HepG2 (cell line): ENCODE data around the gene HDGF. TPM values are rescaled to one million over a fixed set of nuclear protein-coding genes. Genes with fewer than 3 reads are reported as not detected.

ENCODE experiments used
- CREBL2 ChIP-seq: sonication (generic); formaldehyde crosslinking; IDR thresholded peaks from 2 replicates; pipeline ENCODE4 v1.8.1; 2023; ENCODE audit warnings: missing genetic modification reagents, mild to moderate bottlenecking, borderline replicate concordance
- DMTF1 ChIP-seq: sonication (generic); formaldehyde crosslinking; IDR thresholded peaks from 2 replicates; pipeline ENCODE4 v1.4.0; 2020; ENCODE audit warnings: mild to moderate bottlenecking, missing genetic modification reagents
- EED ChIP-seq: sonication (generic); formaldehyde crosslinking; IDR thresholded peaks from 2 replicates; pipeline ENCODE4 v1.5.0; 2020; ENCODE audit warnings: mild to moderate bottlenecking, missing genetic modification reagents
- IKZF1 ChIP-seq: fragments of 450-650 bp; IDR thresholded peaks from 2 replicates; pipeline ENCODE4 v1.7.1; 2016
- IRF9 ChIP-seq: sonication (generic); formaldehyde crosslinking; IDR thresholded peaks from 2 replicates; pipeline ENCODE4 v1.8.0; 2022; ENCODE audit warnings: missing genetic modification reagents, mild to moderate bottlenecking, borderline replicate concordance
- JUNB ChIP-seq: sonication (generic); formaldehyde crosslinking; IDR thresholded peaks from 2 replicates; pipeline ENCODE4 v1.8.0; 2022; ENCODE audit warnings: missing genetic modification reagents, mild to moderate bottlenecking, borderline replicate concordance
- MED1 ChIP-seq: sonication (generic); formaldehyde crosslinking; IDR thresholded peaks from 2 replicates; pipeline ENCODE4 v1.4.0; 2020; ENCODE audit warnings: missing genetic modification reagents
- REPIN1 ChIP-seq: sonication (generic); formaldehyde crosslinking; IDR thresholded peaks from 2 replicates; pipeline ENCODE4 v1.8.0; 2022; ENCODE audit warnings: missing genetic modification reagents, low read depth, mild to moderate bottlenecking, borderline replicate concordance
- SRSF1 ChIP-seq: fragments of 200-400 bp; formaldehyde crosslinking; optimal IDR thresholded peaks from 2 replicates; pipeline ENCODE3; 2017; ENCODE audit warnings: mild to moderate bottlenecking, low read depth, low read length, moderate library complexity
- WIZ ChIP-seq: sonication (generic); formaldehyde crosslinking; IDR thresholded peaks from 2 replicates; pipeline ENCODE4 v1.5.1; 2020; ENCODE audit warnings: mild to moderate bottlenecking, missing genetic modification reagents
- XRCC5 ChIP-seq: fragments of 200-400 bp; formaldehyde crosslinking; optimal IDR thresholded peaks from 2 replicates; pipeline ENCODE3; 2017; ENCODE audit warnings: mild to moderate bottlenecking, low read length
- ZBTB10 ChIP-seq: sonication (generic); formaldehyde crosslinking; IDR thresholded peaks from 2 replicates; pipeline ENCODE4 v1.4.0; 2020; ENCODE audit warnings: missing genetic modification reagents, borderline replicate concordance
- ZBTB34 ChIP-seq: sonication (generic); formaldehyde crosslinking; IDR thresholded peaks from 2 replicates; pipeline ENCODE4 v1.8.0; 2022; ENCODE audit warnings: mild to moderate bottlenecking, missing genetic modification reagents
- ZFP36 ChIP-seq: fragments of 150-350 bp; IDR thresholded peaks from 2 replicates; pipeline ENCODE4 v1.6.1; 2018; ENCODE audit warnings: borderline replicate concordance, low read length, low read depth; ENCODE audit not compliant: partially characterized antibody
- ZFP36L1 ChIP-seq: sonication (generic); formaldehyde crosslinking; IDR thresholded peaks from 2 replicates; pipeline ENCODE4 v1.8.0; 2022; ENCODE audit warnings: mild to moderate bottlenecking, missing genetic modification reagents, moderate library complexity
- ZFYVE20 ChIP-seq: sonication (generic); formaldehyde crosslinking; IDR thresholded peaks from 2 replicates; pipeline ENCODE4 v1.8.0; 2023; ENCODE audit warnings: low read depth, mild to moderate bottlenecking, moderate library complexity, missing genetic modification reagents, borderline replicate concordance
- ZNF292 ChIP-seq: sonication (generic); formaldehyde crosslinking; IDR thresholded peaks from 2 replicates; pipeline ENCODE4 v1.8.1; 2022; ENCODE audit warnings: mild to moderate bottlenecking, low read depth, missing genetic modification reagents, borderline replicate concordance
- ZNF430 ChIP-seq: sonication (generic); formaldehyde crosslinking; IDR thresholded peaks from 2 replicates; pipeline ENCODE4 v1.9.0; 2021; ENCODE audit warnings: mild to moderate bottlenecking, missing genetic modification reagents
- ZNF710 ChIP-seq: sonication (generic); formaldehyde crosslinking; IDR thresholded peaks from 2 replicates; pipeline ENCODE4 v1.5.0; 2020; ENCODE audit warnings: mild to moderate bottlenecking, missing genetic modification reagents, borderline replicate concordance
- polyA plus RNA-seq, 8 experiments: library from polyadenylated mRNA; depleted of rRNA in 3 of 8; stranded (reverse) in 7 of 8; unstranded in 1 of 8; fragments of >200 nt; fragmentation: Illumina TruSeq in 4 of 8; extraction: Trizol in 4 of 8; gene quantifications; 2 replicates each; pipeline versions ENCODE4 v1.2.1 to v1.2.3, GENCODE V29; 2011 to 2016; ENCODE audit warnings: low read depth in 4 of 8, missing spikeins in 1 of 8, mixed read lengths in 1 of 8; ENCODE audit not compliant: insufficient read depth in 1 of 8
- total RNA-seq, 5 experiments: library from RNA; depleted of rRNA; stranded (reverse); fragments of >200 nt; fragmentation: Illumina TruSeq; extraction: Trizol; gene quantifications; 2 replicates each; pipeline ENCODE4 v1.2.3, GENCODE V29; 2016; ENCODE audit warnings: low read depth in 1 of 5

Gene HDGF
- total and polyA plus RNA-seq, 2 of the 13 experiments (the other 11 are each of a cell fraction or from before 2014, with no cell fraction given) = 156 to 196 TPM

- no peak for TF ChIP-seq DMTF1 (CRISPR knock-in tag)
- TF ChIP-seq JUNB (CRISPR knock-in tag) = no peak
- peak; percentile 89 for TF ChIP-seq SRSF1
- TF ChIP-seq CREBL2 (CRISPR knock-in tag) = no peak
- TF ChIP-seq ZBTB34 (CRISPR knock-in tag) = no peak
- TF ChIP-seq ZNF710 (CRISPR knock-in tag) = no peak
- no peak for TF ChIP-seq ZNF292
- no peak for TF ChIP-seq EED
- no peak for TF ChIP-seq ZFP36L1 (CRISPR knock-in tag)
- TF ChIP-seq REPIN1 (CRISPR knock-in tag) = no peak
- TF ChIP-seq MED1 (CRISPR knock-in tag) = no peak
- no peak for TF ChIP-seq XRCC5
- TF ChIP-seq WIZ (CRISPR knock-in tag) = no peak
- TF ChIP-seq ZNF430 (CRISPR knock-in tag) = no peak
- TF ChIP-seq ZFYVE20 (CRISPR knock-in tag) = no peak
- TF ChIP-seq ZFP36 = no peak
- TF ChIP-seq IRF9 (CRISPR knock-in tag) = no peak
- TF ChIP-seq IKZF1 = no peak
- no peak for TF ChIP-seq ZBTB10 (CRISPR knock-in tag)
Observed at GRCh38 chr1:156705918-156706656, 45.4 kb downstream of the HDGF start (continued).
